Measurements from ENCODE around the gene NT5DC2. TPM values are rescaled to one million over a fixed set of nuclear protein-coding genes. Genes with fewer than 3 reads are reported as not detected.

Gene NT5DC2
- total and polyA plus RNA-seq, 2 donors (not counting 1 experiment from before 2014, with no cell fraction given): 20.3 to 61.5 TPM

- TF ChIP-seq EZH2 (IDR thresholded peaks at IDR 0.05; ENCODE audit: low read length, missing control alignments): no peak
- no peak for TF ChIP-seq CTCF (conservative IDR thresholded peaks at IDR 0.05 in 1 of 2, IDR thresholded peaks at IDR 0.05 in 1 of 2; ENCODE audit: low read depth in 1 of 2, low read length in 2 of 2)
- Histone ChIP-seq H3K4me1 (ENCODE audit: control insufficient read depth, extremely low read depth, insufficient read depth, low read length) (peaks cover 21% of the 10 kb centered on the region), H3K9me3 (ENCODE audit: control insufficient read depth, insufficient read depth, low read depth, low read length) (no peaks in the 10 kb centered on the region), H3K36me3 (ENCODE audit: control insufficient read depth, insufficient read depth, low read length) (peaks cover 2% of the 10 kb centered on the region), H3K79me2 (ENCODE audit: control insufficient read depth, insufficient read depth, low read length) (peaks cover 37% of the 10 kb centered on the region), H3K9ac (ENCODE audit: insufficient read depth, low read length) (peak overlapping the region; percentile 65), H3K27me3 (ENCODE audit: control insufficient read depth, insufficient read depth, low read length) (no peaks in the 10 kb centered on the region), H3K4me3 (replicated peaks in 1 of 4; ENCODE audit: control extremely low read depth in 1 of 4, insufficient read depth in 1 of 4, low read depth in 3 of 4, low read length in 4 of 4) (peak overlapping the region; percentile 61 to 80 (median 70)), H3K4me2 (ENCODE audit: extremely low read depth, insufficient read depth, low read length) (peak overlapping the region; percentile 85), H3K27ac (ENCODE audit: insufficient read depth, low read length) (peak overlapping the region; percentile 27), H4K20me1 (ENCODE audit: control insufficient read depth, extremely low read depth, insufficient read depth, low read length) (no peaks in the 10 kb centered on the region), H2AFZ (ENCODE audit: low read length) (no peak overlapping the region)
- DNase-seq (ENCODE audit: low read depth in 2 of 2): peak; percentile 10 to 15
Observed at GRCh38 chr3:52532838-52533622, 627 bp downstream of the NT5DC2 start.

GRCh38 chr3:52532517-52532837 lies 1.2 kb downstream of the NT5DC2 start:
- no peak overlapping the region for H2AFZ ChIP-seq (ENCODE audit: low read length)
- TF ChIP-seq CTCF (conservative IDR thresholded peaks at IDR 0.05 in 1 of 2, IDR thresholded peaks at IDR 0.05 in 1 of 2; ENCODE audit: low read depth in 1 of 2, low read length in 2 of 2) (no peak), EZH2 (IDR thresholded peaks at IDR 0.05; ENCODE audit: low read length, missing control alignments) (no peak)
- peak; percentile 58 to 62 for DNase-seq (ENCODE audit: low read depth in 2 of 2)

GRCh38 chr3:52531860-52532516 lies 1.7 kb downstream of the NT5DC2 start:
- Histone ChIP-seq H3K79me2 (ENCODE audit: control insufficient read depth, insufficient read depth, low read length) (peaks cover 27% of the 10 kb centered on the region), H3K4me2 (ENCODE audit: extremely low read depth, insufficient read depth, low read length) (peak overlapping the region; percentile 85), H4K20me1 (ENCODE audit: control insufficient read depth, extremely low read depth, insufficient read depth, low read length) (no peaks in the 10 kb centered on the region), H3K36me3 (ENCODE audit: control insufficient read depth, insufficient read depth, low read length) (peaks cover 11% of the 10 kb centered on the region), H2AFZ (ENCODE audit: low read length) (no peak overlapping the region), H3K4me3 (replicated peaks in 1 of 4; ENCODE audit: control extremely low read depth in 1 of 4, insufficient read depth in 1 of 4, low read depth in 3 of 4, low read length in 4 of 4) (peak overlapping the region; percentile 61 to 80 (median 70)), H3K4me1 (ENCODE audit: control insufficient read depth, extremely low read depth, insufficient read depth, low read length) (peaks cover 24% of the 10 kb centered on the region), H3K9ac (ENCODE audit: insufficient read depth, low read length) (peak overlapping the region; percentile 23), H3K27me3 (ENCODE audit: control insufficient read depth, insufficient read depth, low read length) (no peaks in the 10 kb centered on the region), H3K9me3 (ENCODE audit: control insufficient read depth, insufficient read depth, low read depth, low read length) (no peaks in the 10 kb centered on the region), H3K27ac (ENCODE audit: insufficient read depth, low read length) (peak overlapping the region; percentile 23)
- TF ChIP-seq CTCF (conservative IDR thresholded peaks at IDR 0.05 in 1 of 2, IDR thresholded peaks at IDR 0.05 in 1 of 2; ENCODE audit: low read depth in 1 of 2, low read length in 2 of 2) (no peak), EZH2 (IDR thresholded peaks at IDR 0.05; ENCODE audit: low read length, missing control alignments) (no peak)
- no peak for DNase-seq (ENCODE audit: low read depth in 2 of 2)

More at GRCh38 chr3:52532517-52532837, 1.2 kb downstream of the NT5DC2 start:
- Histone ChIP-seq H3K27ac (ENCODE audit: insufficient read depth, low read length) (peak overlapping the region; percentile 23), H3K9ac (ENCODE audit: insufficient read depth, low read length) (peak overlapping the region; percentile 65), H4K20me1 (ENCODE audit: control insufficient read depth, extremely low read depth, insufficient read depth, low read length) (no peaks in the 10 kb centered on the region), H3K4me2 (ENCODE audit: extremely low read depth, insufficient read depth, low read length) (peak overlapping the region; percentile 85), H3K36me3 (ENCODE audit: control insufficient read depth, insufficient read depth, low read length) (peaks cover 7% of the 10 kb centered on the region), H3K4me3 (replicated peaks in 1 of 4; ENCODE audit: control extremely low read depth in 1 of 4, insufficient read depth in 1 of 4, low read depth in 3 of 4, low read length in 4 of 4) (peak overlapping the region; percentile 61 to 80 (median 70)), H3K4me1 (ENCODE audit: control insufficient read depth, extremely low read depth, insufficient read depth, low read length) (peaks cover 19% of the 10 kb centered on the region), H3K9me3 (ENCODE audit: control insufficient read depth, insufficient read depth, low read depth, low read length) (no peaks in the 10 kb centered on the region), H3K27me3 (ENCODE audit: control insufficient read depth, insufficient read depth, low read length) (no peaks in the 10 kb centered on the region), H3K79me2 (ENCODE audit: control insufficient read depth, insufficient read depth, low read length) (peaks cover 32% of the 10 kb centered on the region)

Data from fibroblast of lung (primary cell).